H54 (cell line): Measurements from ENCODE around the gene ECI2.

Experiments used
- DNase-seq: peaks from one replicate; pipeline ENCODE4 v3.0.0; 2011; ENCODE audit warnings: low spot score, mixed read lengths; ENCODE audit not compliant: insufficient read length
- FAIRE-seq: peaks from 3 replicates; lab custom pipeline; 2011; peaks lifted over from hg19 to GRCh38; lab: Jason Lieb, UNC
- POLR2A ChIP-seq: IDR thresholded peaks from 2 replicates; pipeline ENCODE4 v1.6.1; 2011; ENCODE audit warnings: low read depth, mild to moderate bottlenecking, low read length

ECI2 gene

GRCh38 chr6:4163408-4164116, 28.2 kb upstream of the ECI2 start:
- no peak for FAIRE-seq
- no peak for DNase-seq
- TF ChIP-seq POLR2A: no peak

- DNase-seq (no peak), FAIRE-seq (no peak)
- TF ChIP-seq POLR2A: no peak
These were observed 27.0 kb upstream of the ECI2 start for GRCh38 chr6:4162370-4162769.

- DNase-seq (no peak), FAIRE-seq (no peak)
- no peak for TF ChIP-seq POLR2A
These were observed 24.1 kb upstream of the ECI2 start for GRCh38 chr6:4159491-4159890.

GRCh38 chr6:4157506-4157905, 22.1 kb upstream of the ECI2 start:
- no peak for DNase-seq

DNA sequence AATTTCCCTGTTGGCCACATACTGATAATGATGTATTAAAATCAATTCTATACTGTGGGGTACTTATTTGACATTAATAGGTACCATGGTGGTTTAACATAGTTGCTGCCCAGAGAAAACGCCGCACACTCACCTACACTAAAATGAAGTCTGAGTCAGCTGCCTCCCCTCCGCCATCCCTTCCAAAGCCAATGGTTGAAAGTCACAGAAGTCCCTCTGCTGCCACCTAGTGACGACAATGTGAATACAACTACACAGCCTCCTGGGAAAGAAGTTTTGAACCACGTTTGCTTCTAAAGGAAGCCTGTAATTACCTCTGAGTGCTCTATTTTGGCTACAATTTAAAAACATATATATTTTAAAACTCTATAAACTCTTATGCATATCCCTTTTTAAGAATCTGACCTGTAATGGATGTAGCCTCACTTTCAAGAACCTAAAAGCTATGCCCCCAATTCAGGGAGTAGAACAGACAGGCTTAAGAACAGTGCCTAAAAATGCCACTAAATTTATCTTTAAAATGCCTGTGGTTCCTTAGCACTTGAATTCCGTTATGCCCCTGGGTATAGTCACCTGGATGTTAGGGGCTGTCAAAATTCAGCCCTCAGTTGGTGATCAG, 20.6 kb upstream of the ECI2 start:
- peak; percentile 97 for FAIRE-seq
- DNase-seq: peak; percentile 67
- TF ChIP-seq POLR2A: no peak

More at GRCh38 chr6:4157506-4157905, 22.1 kb upstream of the ECI2 start:
- no peak for FAIRE-seq
- no peak for TF ChIP-seq POLR2A

DNA sequence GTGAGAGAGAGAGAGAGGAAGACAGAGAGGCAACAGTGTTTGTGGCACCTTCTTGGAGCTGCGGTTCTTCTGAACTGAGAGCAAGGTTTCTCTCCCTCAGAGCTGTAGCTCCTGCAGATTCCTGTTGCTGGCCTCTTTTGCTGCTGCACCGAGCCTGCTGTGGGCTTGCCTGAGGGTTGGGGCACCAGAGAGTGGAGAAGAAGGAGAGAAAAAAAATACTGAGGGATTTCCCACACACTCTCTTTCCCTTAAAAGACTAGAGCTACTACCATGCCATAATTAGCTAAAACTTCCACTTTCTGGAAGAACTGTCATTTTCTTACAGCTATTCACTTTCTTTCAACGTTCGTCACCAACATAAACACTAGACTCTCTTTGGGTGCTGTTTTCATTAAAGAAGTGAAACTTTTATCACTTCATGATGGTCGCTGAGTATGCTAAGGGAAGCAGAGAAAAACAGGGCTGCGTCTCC, 18.2 kb upstream of the ECI2 start:
- no peak for TF ChIP-seq POLR2A
- DNase-seq (no peak), FAIRE-seq (peak; percentile 15)

- TF ChIP-seq POLR2A: no peak
- DNase-seq (no peak), FAIRE-seq (no peak)
These were observed 9.7 kb upstream of the ECI2 start for GRCh38 chr6:4145083-4145482.

- DNase-seq (no peak), FAIRE-seq (no peak)
- TF ChIP-seq POLR2A: no peak
These were observed 3.9 kb upstream of the ECI2 start for GRCh38 chr6:4139272-4139671.

GRCh38 chr6:4138186-4138585, 2.8 kb upstream of the ECI2 start:
- no peak for FAIRE-seq

DNA sequence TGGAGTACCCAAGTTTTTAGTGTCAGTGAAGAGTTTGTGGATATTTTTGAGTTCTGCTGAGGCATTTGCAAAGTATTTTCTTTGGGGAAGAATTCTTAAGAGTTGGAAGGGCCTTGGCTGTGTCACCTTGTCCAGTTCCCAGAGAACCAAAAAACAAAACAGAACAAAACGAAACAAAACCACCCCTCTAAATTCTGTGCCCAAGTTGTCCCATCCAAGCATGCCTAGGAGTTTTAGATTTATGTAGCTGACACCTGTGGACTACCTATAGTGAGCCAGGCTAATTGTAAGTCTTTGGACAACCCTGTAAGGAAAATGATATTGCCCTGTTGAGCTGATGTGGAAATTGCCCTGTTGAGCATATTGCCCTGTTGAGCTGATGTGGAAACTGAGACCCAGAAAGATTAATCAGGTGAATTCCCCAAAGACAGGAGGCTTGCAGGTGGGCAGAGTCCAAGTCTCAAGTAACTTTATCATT, 1.0 kb upstream of the ECI2 start:
- DNase-seq: no peak
- TF ChIP-seq POLR2A: no peak
- FAIRE-seq: no peak

More at GRCh38 chr6:4138186-4138585, 2.8 kb upstream of the ECI2 start:
- no peak for TF ChIP-seq POLR2A
- DNase-seq: no peak

- peak; percentile 80 for TF ChIP-seq POLR2A
- DNase-seq (peak; percentile 86), FAIRE-seq (no peak)
These were observed 434 bp upstream of the ECI2 start for GRCh38 chr6:4135665-4136353.

- no peak for DNase-seq
- FAIRE-seq: no peak
- no peak for TF ChIP-seq POLR2A
These were observed 1.2 kb downstream of the ECI2 start for GRCh38 chr6:4133941-4134838.

DNA sequence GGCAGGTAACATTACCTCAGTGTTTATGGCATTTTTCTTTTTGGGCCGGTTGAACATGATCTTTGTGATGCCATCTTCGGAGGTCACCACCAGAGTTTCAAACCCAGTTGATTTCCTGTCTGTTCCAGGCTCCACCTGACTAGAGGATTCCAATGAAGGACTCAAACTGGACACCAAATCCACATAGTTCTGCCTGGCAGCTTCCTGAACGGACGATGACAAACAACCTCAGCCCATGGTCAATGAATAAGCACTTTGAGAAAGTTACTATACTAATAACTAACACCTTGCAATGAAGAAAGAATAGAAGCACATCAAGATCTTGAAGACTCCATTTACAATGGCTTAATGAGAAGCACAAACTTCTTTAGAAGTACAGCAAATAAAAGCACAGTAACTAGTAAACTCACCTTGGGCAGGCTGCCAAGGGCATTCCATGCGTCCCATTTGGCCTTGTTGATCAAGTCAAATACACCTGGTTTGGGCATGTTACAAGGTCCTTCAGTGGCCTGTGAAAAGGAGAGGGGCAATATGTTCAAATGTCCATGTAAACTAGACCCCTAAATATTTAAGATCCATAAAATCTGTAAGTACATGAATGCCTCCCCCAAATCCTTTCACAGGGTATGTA, 4.9 kb downstream of the ECI2 start:
- TF ChIP-seq POLR2A: no peak
- DNase-seq (no peak), FAIRE-seq (no peak)

- FAIRE-seq (no peak), DNase-seq (no peak)
- no peak for TF ChIP-seq POLR2A
These were observed 5.9 kb downstream of the ECI2 start for GRCh38 chr6:4129446-4129845.
